Measurements from ENCODE around the gene NANOS3. TPM values are rescaled to one million over a fixed set of nuclear protein-coding genes. Genes with fewer than 3 reads are reported as not detected.
A peak's percentile ranks its signal among the peaks of the same experiment; 100 is the strongest.

Gene NANOS3
- total and polyA plus RNA-seq, 9 of the 15 experiments (the other 6 are each of a cell fraction or from before 2014, with no cell fraction given) = not detected

- TF ChIP-seq ZBTB26 (CRISPR knock-in tag; IDR thresholded peaks at IDR 0.05) (0 out of 2 replicates have a peak, but pooled peaks have one; percentile 26), ZNF197 (CRISPR knock-in tag; IDR thresholded peaks at IDR 0.05; ENCODE audit: low read depth) (no peak), FOXK2 (conservative IDR thresholded peaks at IDR 0.05 in 1 of 2, IDR thresholded peaks at IDR 0.05 in 1 of 2; ENCODE audit: low read depth in 2 of 2) (no peak), SOX6 (IDR thresholded peaks at IDR 0.05) (no peak), FIP1L1 (IDR thresholded peaks at IDR 0.05; ENCODE audit: low read depth, low read length, poor library complexity, severe bottlenecking) (no peak), MAX (CRISPR knock-in tag; IDR thresholded peaks at IDR 0.05) (peak; percentile 81), NR2C1 (IDR thresholded peaks at IDR 0.05) (no peak), NR2C1 (tag; IDR thresholded peaks at IDR 0.05) (no peak), TAF7 (tag; IDR thresholded peaks at IDR 0.05) (no peak), GMEB1 (CRISPR knock-in tag; IDR thresholded peaks at IDR 0.05) (no peak), RCOR1 (IDR thresholded peaks at IDR 0.05; ENCODE audit: borderline replicate concordance in 1 of 2, low read depth in 2 of 2, low read length in 2 of 2) (no peak), SNIP1 (IDR thresholded peaks at IDR 0.05; ENCODE audit: low read depth) (no peak), BMI1 (IDR thresholded peaks at IDR 0.05; ENCODE audit: low read length) (no peak), BHLHE40 (IDR thresholded peaks at IDR 0.05; ENCODE audit: low read length) (peak; percentile 70), ZNF707 (CRISPR knock-in tag; conservative IDR thresholded peaks at IDR 0.05) (peak; percentile 31; the same call in 1 of the 2 replicates), THAP7 (CRISPR knock-in tag; IDR thresholded peaks at IDR 0.05) (no peak), DNMT1 (IDR thresholded peaks at IDR 0.05) (no peak), CBFA2T3 (IDR thresholded peaks at IDR 0.05) (no peak), MBD1 (CRISPR knock-in tag; IDR thresholded peaks at IDR 0.05) (no peak), TEAD4 (IDR thresholded peaks at IDR 0.05; ENCODE audit: low read length) (no peak), TEAD4 (CRISPR knock-in tag; IDR thresholded peaks at IDR 0.05; ENCODE audit: borderline replicate concordance) (no peak), ARID2 (IDR thresholded peaks at IDR 0.05) (no peak), ZNF764 (CRISPR knock-in tag; IDR thresholded peaks at IDR 0.05; ENCODE audit: low read depth) (no peak), ZNF23 (CRISPR knock-in tag; IDR thresholded peaks at IDR 0.05) (no peak)
Measured at GRCh38 chr19:13841086-13841961, 35.6 kb upstream of the NANOS3 start (continued).
